Smooth muscle cell (in vitro differentiated cells): ENCODE measurements around the gene PARPBP. TPM values are rescaled to one million over a fixed set of nuclear protein-coding genes. Genes with fewer than 3 reads are reported as not detected.
"Not testable (repeated sequence)": the region's sequence is repeated elsewhere in the genome, so short reads cannot be mapped to it uniquely, and the experiment has no call there.

Experiments
- DNase-seq: peaks from one replicate; lab custom pipeline; 2025; ENCODE audit not compliant: unreplicated experiment; lab: John Stamatoyannopoulos, UW
- H2AFZ ChIP-seq: fragments of 200-600 bp; sonication (generic); 2 replicates; pipeline ENCODE4 v1.6.0; 2016; ENCODE audit warnings: antibody characterized with exemption, low read depth, mild to moderate bottlenecking
- H3F3A ChIP-seq: fragments of 200-600 bp; sonication (generic); 2 replicates; pipeline ENCODE4 v1.6.0; 2017; ENCODE audit warnings: antibody characterized with exemption, low read depth
- H3K27ac ChIP-seq: fragments of 200-600 bp; sonication (generic); 2 replicates; pipeline ENCODE4 v1.5.1; 2016; ENCODE audit warnings: low read depth, mild to moderate bottlenecking
- H3K27me3 ChIP-seq: fragments of 200-600 bp; sonication (generic); 2 replicates; pipeline ENCODE4 v1.6.1; 2016; ENCODE audit warnings: low read depth, mild to moderate bottlenecking
- H3K36me3 ChIP-seq: fragments of 200-600 bp; sonication (generic); 2 replicates; pipeline ENCODE4 v1.5.1; 2016; ENCODE audit warnings: low read depth
- H3K4me1 ChIP-seq: fragments of 200-600 bp; sonication (generic); 2 replicates; pipeline ENCODE4 v1.5.1; 2016; ENCODE audit warnings: low read depth
- H3K4me2 ChIP-seq: fragments of 200-600 bp; sonication (generic); 2 replicates; pipeline ENCODE4 v1.6.0; 2016; ENCODE audit warnings: mild to moderate bottlenecking
- H3K4me3 ChIP-seq: fragments of 200-600 bp; sonication (generic); 2 replicates; pipeline ENCODE4 v1.5.1; 2016; ENCODE audit warnings: mild to moderate bottlenecking
- H3K79me2 ChIP-seq: fragments of 200-600 bp; sonication (generic); 2 replicates; pipeline ENCODE4 v1.6.0; 2016; ENCODE audit warnings: low read depth, mild to moderate bottlenecking
- H3K9ac ChIP-seq: fragments of 200-600 bp; sonication (generic); 2 replicates; pipeline ENCODE4 v1.6.0; 2016; ENCODE audit warnings: low read depth
- H3K9me3 ChIP-seq: fragments of 200-600 bp; sonication (generic); replicated peaks from 2 replicates; pipeline ENCODE4 v1.5.1; 2016; ENCODE audit warnings: low read depth
- H4K20me1 ChIP-seq: fragments of 200-600 bp; sonication (generic); 2 replicates; pipeline ENCODE4 v1.6.0; 2016; ENCODE audit warnings: low read depth
- WGBS: methylation state at CpG from one replicate; pipeline ENCODE4 v1.1.7; 2016; ENCODE audit warnings: low lambda C conversion rate; 5-methylcytosine and 5-hydroxymethylcytosine counted together
- polyA plus RNA-seq: library from polyadenylated mRNA; unstranded; fragments of >200 nt; fragmentation: Nextera tagmentation; extraction: Ambion mirVana; gene quantifications from 2 replicates; pipeline ENCODE4 v1.2.1, GENCODE V29; 2016
- total RNA-seq: library from RNA; depleted of rRNA; stranded (reverse); fragments of >200 nt; gene quantifications from 2 replicates; pipeline ENCODE4 v1.2.3, GENCODE V29; 2014
- TF ChIP-seq, protein P1 (sequence below): fragments of 200-600 bp; sonication (generic); IDR thresholded peaks from 2 replicates; pipeline ENCODE4 v1.5.1; 2017; ENCODE audit warnings: borderline replicate concordance, mild to moderate bottlenecking, antibody characterized with exemption; ENCODE audit not compliant: insufficient read depth, poor library complexity, severe bottlenecking

PARPBP gene
- total and polyA plus RNA-seq, 2 experiments from 2014 or later, result 3.7 to 7.9 TPM

DNA sequence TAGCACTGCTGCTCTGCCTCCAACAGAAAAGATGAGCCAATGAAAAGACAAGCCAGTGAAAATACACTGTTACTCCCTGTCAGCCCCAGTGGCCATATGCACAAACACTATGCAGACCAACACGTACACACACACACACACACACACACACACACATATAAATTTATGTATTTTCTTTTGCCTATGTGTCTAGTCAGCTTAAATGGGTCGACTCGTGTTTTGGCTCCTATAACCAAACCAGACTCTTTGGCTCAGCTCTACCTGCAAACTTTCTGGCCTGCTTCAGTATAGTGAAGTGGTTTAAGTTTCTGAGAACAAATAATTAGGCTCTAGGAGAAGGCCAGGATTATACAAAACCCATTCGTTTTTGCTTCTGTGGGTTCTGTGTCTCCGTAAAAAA lies 108.0 kb downstream of the PARPBP start:
- 90% methylated on average over 5 of the region's 5 CpGs for WGBS
- TF ChIP-seq, protein P1, sequence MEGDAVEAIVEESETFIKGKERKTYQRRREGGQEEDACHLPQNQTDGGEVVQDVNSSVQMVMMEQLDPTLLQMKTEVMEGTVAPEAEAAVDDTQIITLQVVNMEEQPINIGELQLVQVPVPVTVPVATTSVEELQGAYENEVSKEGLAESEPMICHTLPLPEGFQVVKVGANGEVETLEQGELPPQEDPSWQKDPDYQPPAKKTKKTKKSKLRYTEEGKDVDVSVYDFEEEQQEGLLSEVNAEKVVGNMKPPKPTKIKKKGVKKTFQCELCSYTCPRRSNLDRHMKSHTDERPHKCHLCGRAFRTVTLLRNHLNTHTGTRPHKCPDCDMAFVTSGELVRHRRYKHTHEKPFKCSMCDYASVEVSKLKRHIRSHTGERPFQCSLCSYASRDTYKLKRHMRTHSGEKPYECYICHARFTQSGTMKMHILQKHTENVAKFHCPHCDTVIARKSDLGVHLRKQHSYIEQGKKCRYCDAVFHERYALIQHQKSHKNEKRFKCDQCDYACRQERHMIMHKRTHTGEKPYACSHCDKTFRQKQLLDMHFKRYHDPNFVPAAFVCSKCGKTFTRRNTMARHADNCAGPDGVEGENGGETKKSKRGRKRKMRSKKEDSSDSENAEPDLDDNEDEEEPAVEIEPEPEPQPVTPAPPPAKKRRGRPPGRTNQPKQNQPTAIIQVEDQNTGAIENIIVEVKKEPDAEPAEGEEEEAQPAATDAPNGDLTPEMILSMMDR, result no peak
- no peak for DNase-seq
- H3K4me2 ChIP-seq, result no peak overlapping the region
- no peaks in the 10 kb centered on the region for H3K27me3 ChIP-seq
- no peaks in the 10 kb centered on the region for H3K36me3 ChIP-seq
- no peaks in the 10 kb centered on the region for H3K4me1 ChIP-seq
- H4K20me1 ChIP-seq, result no peaks in the 10 kb centered on the region
- no peaks in the 10 kb centered on the region for H3K79me2 ChIP-seq
- H3K4me3 ChIP-seq, result no peak overlapping the region
- H3K9me3 ChIP-seq, result no peaks in the 10 kb centered on the region
- no peaks in the 10 kb centered on the region for H3F3A ChIP-seq
- H3K27ac ChIP-seq, result no peak overlapping the region
- H2AFZ ChIP-seq, result no peak overlapping the region
- no peak overlapping the region for H3K9ac ChIP-seq

DNA sequence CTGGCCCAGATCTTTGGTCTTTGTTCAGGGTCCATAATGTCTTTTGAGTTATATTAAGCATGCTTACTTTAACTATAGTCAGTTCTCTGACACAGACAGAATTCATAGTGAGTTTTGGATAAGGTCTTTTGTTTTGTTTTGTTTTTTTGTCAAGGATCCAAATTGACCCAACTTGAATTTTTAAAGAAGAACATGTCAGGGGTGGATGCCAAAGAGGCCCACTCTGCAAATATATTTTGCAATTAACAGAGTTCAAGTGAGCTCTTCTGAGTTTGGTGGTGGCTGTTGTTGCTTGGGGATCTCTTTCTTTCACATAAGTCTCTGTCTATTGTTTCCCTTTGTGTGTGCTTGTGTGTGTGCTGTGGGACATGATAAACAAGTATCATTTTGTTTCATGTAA lies 112.1 kb downstream of the PARPBP start:
- no peaks in the 10 kb centered on the region for H3K36me3 ChIP-seq
- H3K4me3 ChIP-seq, result no peak overlapping the region
- no peaks in the 10 kb centered on the region for H3F3A ChIP-seq
- H3K27me3 ChIP-seq, result no peaks in the 10 kb centered on the region
- no peak overlapping the region for H3K9ac ChIP-seq
- no peaks in the 10 kb centered on the region for H3K4me1 ChIP-seq
- no peak for DNase-seq
- no peaks in the 10 kb centered on the region for H3K79me2 ChIP-seq
- TF ChIP-seq, protein P1, result no peak
- H4K20me1 ChIP-seq, result no peaks in the 10 kb centered on the region
- no peak overlapping the region for H3K4me2 ChIP-seq
- H3K9me3 ChIP-seq, result no peaks in the 10 kb centered on the region
- no peak overlapping the region for H3K27ac ChIP-seq
- no peak overlapping the region for H2AFZ ChIP-seq

DNA sequence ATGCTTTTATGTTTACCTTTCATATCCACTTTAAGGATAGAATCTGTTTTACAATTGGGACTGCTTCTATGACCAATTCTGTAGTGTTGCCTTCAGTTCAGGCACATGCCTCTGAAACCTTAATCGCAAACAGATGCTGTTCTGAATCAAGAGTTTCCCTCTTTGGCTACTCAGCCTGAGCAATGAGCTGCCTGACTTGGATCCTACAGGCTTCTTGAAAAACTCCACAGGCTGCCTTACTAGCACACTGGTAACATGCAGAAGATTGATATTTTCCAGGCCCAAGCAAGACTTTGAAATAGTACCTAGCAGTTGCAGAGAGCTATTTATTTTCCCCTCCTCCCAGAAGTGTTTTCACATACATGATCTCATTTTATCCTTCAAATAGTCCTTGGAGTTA lies 112.5 kb downstream of the PARPBP start:
- no peak overlapping the region for H2AFZ ChIP-seq
- no peak overlapping the region for H3K9ac ChIP-seq
- H3K79me2 ChIP-seq, result no peaks in the 10 kb centered on the region
- no peak overlapping the region for H3K27ac ChIP-seq
- no peak for DNase-seq
- H3K9me3 ChIP-seq, result no peaks in the 10 kb centered on the region
- 57% methylated on average over 1 of the region's 1 CpG for WGBS
- TF ChIP-seq, protein P1, result no peak
- H3K27me3 ChIP-seq, result no peaks in the 10 kb centered on the region
- H3K4me1 ChIP-seq, result no peaks in the 10 kb centered on the region
- H3K36me3 ChIP-seq, result no peaks in the 10 kb centered on the region
- H3F3A ChIP-seq, result no peaks in the 10 kb centered on the region
- no peaks in the 10 kb centered on the region for H4K20me1 ChIP-seq
- H3K4me3 ChIP-seq, result no peak overlapping the region
- no peak overlapping the region for H3K4me2 ChIP-seq

DNA sequence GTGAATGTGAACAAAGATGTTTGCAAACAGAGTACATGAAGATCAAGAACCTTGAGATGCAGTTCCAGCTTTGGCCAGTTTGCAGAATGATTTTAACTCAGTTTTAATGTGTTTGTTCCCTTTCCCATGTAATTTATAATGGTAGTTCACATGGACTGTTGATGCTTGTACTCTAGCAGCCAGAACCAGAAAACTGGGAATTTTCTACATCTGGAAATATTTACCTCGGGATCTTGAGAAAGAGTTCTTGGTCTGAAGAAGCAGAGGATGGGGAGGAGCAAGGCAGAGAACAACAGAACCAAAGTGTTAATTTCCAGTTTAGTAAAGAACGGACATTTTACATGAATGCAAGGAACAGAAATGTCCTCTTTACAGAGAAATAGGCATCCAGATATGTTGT lies 114.6 kb downstream of the PARPBP start:
- Histone ChIP-seq H3K9me3 (no peaks in the 10 kb centered on the region), H2AFZ (no peak overlapping the region), H3K4me1 (no peaks in the 10 kb centered on the region), H3K79me2 (no peaks in the 10 kb centered on the region), H4K20me1 (no peaks in the 10 kb centered on the region), H3K27me3 (no peaks in the 10 kb centered on the region), H3K9ac (no peak overlapping the region), H3K4me2 (no peak overlapping the region), H3K27ac (no peak overlapping the region), H3K4me3 (no peak overlapping the region), H3F3A (no peaks in the 10 kb centered on the region), H3K36me3 (no peaks in the 10 kb centered on the region)
- WGBS, result 73% methylated on average over 2 of the region's 2 CpGs
- DNase-seq, result no peak
- TF ChIP-seq, protein P1, result no peak

DNA sequence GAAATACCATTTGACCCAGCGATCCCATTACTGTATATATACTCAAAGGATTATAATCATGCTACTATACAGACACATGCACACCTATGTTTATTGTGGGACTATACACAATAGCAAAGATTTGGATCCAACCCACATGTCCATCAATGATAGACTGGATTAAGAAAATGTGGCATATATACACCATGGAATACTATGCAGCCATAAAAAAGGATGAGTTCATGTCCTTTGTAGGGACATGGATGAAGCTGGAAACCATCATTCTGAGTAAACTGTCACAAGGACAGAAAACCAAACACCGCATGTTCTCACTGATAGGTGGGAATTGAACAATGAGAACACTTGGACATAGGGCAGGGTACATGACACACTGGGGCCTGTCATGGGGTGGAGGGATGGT lies 120.9 kb downstream of the PARPBP start:
- H3K79me2 ChIP-seq, H3K9ac ChIP-seq: not testable (repeated sequence)
- WGBS, result 94% methylated on average over 2 of the region's 2 CpGs

More for the DNA sequence above, 120.9 kb downstream of the PARPBP start:
- not testable (repeated sequence) for H4K20me1 ChIP-seq, H3K9me3 ChIP-seq, H3K4me2 ChIP-seq, H3F3A ChIP-seq, H2AFZ ChIP-seq, H3K27ac ChIP-seq, H3K27me3 ChIP-seq, H3K36me3 ChIP-seq, H3K4me3 ChIP-seq, H3K4me1 ChIP-seq, DNase-seq
